ENCODE data around the gene ZNF74. TPM values are rescaled to one million over a fixed set of nuclear protein-coding genes. Genes with fewer than 3 reads are reported as not detected.

ZNF74 gene
- total RNA-seq, 1 experiment from 2014 or later: 34.3 TPM

- Histone ChIP-seq H2BK20ac (ENCODE audit: low read depth, low read length, poor library complexity, severe bottlenecking) (no peak overlapping the region), H3K27me3 (ENCODE audit: insufficient read depth, low read length) (peaks cover 5% of the 10 kb centered on the region; the same call in 1 of the 2 replicates), H3K4ac (ENCODE audit: low read depth, low read length) (no peak overlapping the region), H2BK120ac (ENCODE audit: low read depth, low read length, poor library complexity, severe bottlenecking) (no peak overlapping the region), H3K27ac (ENCODE audit: insufficient read length, low read depth, low read length) (no peak overlapping the region), H2BK5ac (ENCODE audit: insufficient read length, low read length) (no peak overlapping the region), H4K5ac (ENCODE audit: insufficient read length, low read depth, low read length) (no peak overlapping the region), H3K9ac (ENCODE audit: extremely low read depth, insufficient read length, low read length) (no peak overlapping the region), H2AK5ac (ENCODE audit: insufficient read length, low read length) (no peak overlapping the region), H3K79me1 (ENCODE audit: insufficient read depth, low read depth, low read length, poor library complexity, severe bottlenecking) (no peaks in the 10 kb centered on the region), H4K20me1 (ENCODE audit: control insufficient read depth, insufficient read depth, insufficient read length) (peaks cover 3% of the 10 kb centered on the region), H3K79me2 (ENCODE audit: insufficient read depth, low read length) (no peaks in the 10 kb centered on the region), H3K9me3 (ENCODE audit: control insufficient read depth, low read depth, low read length) (no peaks in the 10 kb centered on the region), H3K23me2 (ENCODE audit: insufficient read length, low read depth, low read length, poor library complexity, severe bottlenecking) (peaks cover 8% of the 10 kb centered on the region), H4K91ac (ENCODE audit: insufficient read length, low read depth, low read length) (no peak overlapping the region), H3T11ph (ENCODE audit: low read length) (no peak overlapping the region), H3K14ac (ENCODE audit: insufficient read depth, low read length) (no peak overlapping the region; the same call in 1 of the 2 replicates), H2BK15ac (ENCODE audit: low read depth, low read length) (no peak overlapping the region), H4K8ac (replicated peaks; ENCODE audit: insufficient read length, low read depth, low read length) (no peak overlapping the region), H3K18ac (ENCODE audit: insufficient read length, low read depth, low read length) (no peak overlapping the region), H2BK12ac (ENCODE audit: insufficient read length, low read depth, low read length) (no peak overlapping the region), H3K56ac (ENCODE audit: insufficient read length, low read depth, low read length) (no peak overlapping the region), H3K23ac (ENCODE audit: insufficient read length, low read depth, low read length) (no peak overlapping the region), H3K4me2 (ENCODE audit: insufficient read depth, insufficient read length, low read length) (peak overlapping the region; percentile 40), H2AFZ (ENCODE audit: low read length) (no peak overlapping the region), H3K4me1 (ENCODE audit: insufficient read depth, low read length) (0 out of 2 replicates have a peak, but pooled peaks cover 2% of the 10 kb centered on the region)
- Mint-ChIP-seq H3K4me1 (peaks cover 10 to 11% of the 10 kb centered on the region in 2 experiments), H3K36me3 (ENCODE audit: insufficient read depth in 1 of 3, low read depth in 3 of 3) (peaks cover 0 to 21% (median 12%) of the 10 kb centered on the region in 3 experiments; a peak in 4 of 7 replicates), H3K27ac (no peak overlapping the region), H3K9me3 (no peaks in the 10 kb centered on the region), H3K27me3 (ENCODE audit: low read depth) (peaks cover 70% of the 10 kb centered on the region), H3K4me3 (peak overlapping the region; percentile 51 to 80)
- peak; percentile 69 for DNase-seq
- TF ChIP-seq CTCF (conservative IDR thresholded peaks at IDR 0.05): peak; percentile 57
- WGBS (ENCODE audit: extremely low coverage, insufficient read length, low lambda C conversion rate): no CpG with 5 or more reads among the region's 94 CpGs
These were observed 37.0 kb downstream of the ZNF74 start for GRCh38 chr22:20430720-20431510.

Data from H9 (cell line).